Right lobe of liver (tissue), 4 donors: ENCODE measurements around the gene ST8SIA4.

Experiments used
- CTCF ChIP-seq, 4 donors: fragments of 200-600 bp in 3 of 4; fragments of 450-650 bp in 1 of 4; IDR thresholded peaks; one replicate each; pipeline versions ENCODE4 v1.5.1 to v1.8.0; 2016 to 2022; ENCODE audit warnings: antibody characterized with exemption in 4 of 4, mild to moderate bottlenecking in 2 of 4
- POLR2A ChIP-seq: fragments of 450-650 bp; IDR thresholded peaks from one replicate; pipeline ENCODE4 v1.6.1; 2017; ENCODE audit warnings: antibody characterized with exemption, mild to moderate bottlenecking
- donor health status: DM: no; HTN: no; CAD: no.
- donor health status: DM: no; HTN: no; CAD: no.
- donor health status: DM: no; HTN: yes; CAD: no.

GRCh38 chr5:100761192-100761591, 141.9 kb downstream of the ST8SIA4 start:
- no peak for TF ChIP-seq CTCF (IDR thresholded peaks at IDR 0.05)
- TF ChIP-seq POLR2A, result no peak
